GM23338 (cell line): ENCODE measurements around the gene MRPL57.

Experiments
- EZH2 ChIP-seq: fragments of 200-600 bp; sonication (generic); IDR thresholded peaks from one replicate; pipeline ENCODE4 v1.8.0; 2017; ENCODE audit warnings: antibody characterized with exemption, mild to moderate bottlenecking, low read depth; ENCODE audit not compliant: unreplicated experiment
- EZH2phosphoT487 ChIP-seq: fragments of 200-600 bp; sonication (generic); IDR thresholded peaks from one replicate; pipeline ENCODE4 v1.8.1; 2018; ENCODE audit warnings: antibody characterized with exemption; ENCODE audit not compliant: unreplicated experiment
- JUNB ChIP-seq: IDR thresholded peaks from one replicate; pipeline ENCODE4 v1.6.1; 2016; ENCODE audit warnings: antibody characterized with exemption; ENCODE audit not compliant: unreplicated experiment
- POLR2AphosphoS5 ChIP-seq: IDR thresholded peaks from 2 replicates; pipeline ENCODE4 v1.6.1; 2016; ENCODE audit warnings: antibody characterized with exemption, low read depth
- STAT1 ChIP-seq: IDR thresholded peaks from one replicate; pipeline ENCODE4 v1.6.1; 2016; ENCODE audit warnings: antibody characterized with exemption; ENCODE audit not compliant: unreplicated experiment
- TF ChIP-seq, protein P1 (sequence below), 2 experiments: fragments of 200-600 bp in 1 of 2; sonication (generic) in 1 of 2; conservative IDR thresholded peaks; 2 replicates each; pipeline versions ENCODE4 v1.5.1 to v1.6.1; 2016 to 2017; ENCODE audit warnings: antibody characterized with exemption in 2 of 2, low read depth in 2 of 2, mild to moderate bottlenecking in 2 of 2, moderate library complexity in 1 of 2
- TF ChIP-seq, protein P2 (sequence below): IDR thresholded peaks from one replicate; pipeline ENCODE4 v1.6.1; 2018; ENCODE audit warnings: antibody characterized with exemption; ENCODE audit not compliant: unreplicated experiment
- TF ChIP-seq, protein P3 (sequence below): IDR thresholded peaks from 2 replicates; pipeline ENCODE4 v1.6.1; 2016; ENCODE audit warnings: antibody characterized with exemption

DNA sequence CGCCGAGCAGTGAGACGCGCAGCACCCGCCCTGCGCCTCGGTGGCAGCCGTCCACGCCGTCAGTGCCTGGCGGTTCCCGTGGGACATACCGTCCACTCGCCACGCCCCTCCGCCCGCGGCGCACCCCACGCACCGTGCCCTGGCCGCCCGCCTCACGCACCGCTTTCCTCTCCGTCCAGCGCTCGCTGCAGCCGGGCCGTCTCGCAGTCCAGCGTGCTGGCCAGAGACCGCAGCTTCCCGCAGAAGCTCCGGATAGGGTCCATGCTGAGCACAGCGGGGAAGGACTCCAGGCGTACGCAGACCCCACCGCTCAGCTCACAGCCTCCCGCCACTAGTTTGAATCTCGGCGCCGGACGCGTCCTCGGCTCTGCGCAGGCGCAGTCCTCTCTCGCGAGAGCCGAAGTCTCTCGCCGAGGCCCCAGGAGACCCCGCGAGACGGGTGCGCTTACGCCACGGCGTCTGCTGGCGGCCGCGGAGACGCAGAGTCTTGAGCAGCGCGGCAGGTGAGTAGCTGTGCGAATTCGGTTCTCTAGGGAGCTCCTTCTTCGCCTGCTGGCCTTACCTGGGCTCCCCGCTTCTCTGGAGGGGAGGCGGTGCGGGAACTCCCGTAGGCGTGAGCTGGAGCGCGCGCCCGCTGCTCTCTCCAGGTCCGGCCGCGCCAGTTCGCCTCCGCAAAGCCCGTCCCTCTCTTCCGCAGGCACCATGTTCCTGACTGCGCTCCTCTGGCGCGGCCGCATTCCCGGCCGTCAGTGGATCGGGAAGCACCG is at the start of gene MRPL57, which contains the start of gene SKA3:
- TF ChIP-seq POLR2AphosphoS5 (peak; percentile 98), JUNB (no peak), EZH2 (no peak), EZH2phosphoT487 (no peak), STAT1 (no peak)
- TF ChIP-seq, protein P1, sequence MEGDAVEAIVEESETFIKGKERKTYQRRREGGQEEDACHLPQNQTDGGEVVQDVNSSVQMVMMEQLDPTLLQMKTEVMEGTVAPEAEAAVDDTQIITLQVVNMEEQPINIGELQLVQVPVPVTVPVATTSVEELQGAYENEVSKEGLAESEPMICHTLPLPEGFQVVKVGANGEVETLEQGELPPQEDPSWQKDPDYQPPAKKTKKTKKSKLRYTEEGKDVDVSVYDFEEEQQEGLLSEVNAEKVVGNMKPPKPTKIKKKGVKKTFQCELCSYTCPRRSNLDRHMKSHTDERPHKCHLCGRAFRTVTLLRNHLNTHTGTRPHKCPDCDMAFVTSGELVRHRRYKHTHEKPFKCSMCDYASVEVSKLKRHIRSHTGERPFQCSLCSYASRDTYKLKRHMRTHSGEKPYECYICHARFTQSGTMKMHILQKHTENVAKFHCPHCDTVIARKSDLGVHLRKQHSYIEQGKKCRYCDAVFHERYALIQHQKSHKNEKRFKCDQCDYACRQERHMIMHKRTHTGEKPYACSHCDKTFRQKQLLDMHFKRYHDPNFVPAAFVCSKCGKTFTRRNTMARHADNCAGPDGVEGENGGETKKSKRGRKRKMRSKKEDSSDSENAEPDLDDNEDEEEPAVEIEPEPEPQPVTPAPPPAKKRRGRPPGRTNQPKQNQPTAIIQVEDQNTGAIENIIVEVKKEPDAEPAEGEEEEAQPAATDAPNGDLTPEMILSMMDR (conservative IDR thresholded peaks at IDR 0.05; ENCODE audit: low read depth in 2 of 2): no peak
- TF ChIP-seq, protein P2, sequence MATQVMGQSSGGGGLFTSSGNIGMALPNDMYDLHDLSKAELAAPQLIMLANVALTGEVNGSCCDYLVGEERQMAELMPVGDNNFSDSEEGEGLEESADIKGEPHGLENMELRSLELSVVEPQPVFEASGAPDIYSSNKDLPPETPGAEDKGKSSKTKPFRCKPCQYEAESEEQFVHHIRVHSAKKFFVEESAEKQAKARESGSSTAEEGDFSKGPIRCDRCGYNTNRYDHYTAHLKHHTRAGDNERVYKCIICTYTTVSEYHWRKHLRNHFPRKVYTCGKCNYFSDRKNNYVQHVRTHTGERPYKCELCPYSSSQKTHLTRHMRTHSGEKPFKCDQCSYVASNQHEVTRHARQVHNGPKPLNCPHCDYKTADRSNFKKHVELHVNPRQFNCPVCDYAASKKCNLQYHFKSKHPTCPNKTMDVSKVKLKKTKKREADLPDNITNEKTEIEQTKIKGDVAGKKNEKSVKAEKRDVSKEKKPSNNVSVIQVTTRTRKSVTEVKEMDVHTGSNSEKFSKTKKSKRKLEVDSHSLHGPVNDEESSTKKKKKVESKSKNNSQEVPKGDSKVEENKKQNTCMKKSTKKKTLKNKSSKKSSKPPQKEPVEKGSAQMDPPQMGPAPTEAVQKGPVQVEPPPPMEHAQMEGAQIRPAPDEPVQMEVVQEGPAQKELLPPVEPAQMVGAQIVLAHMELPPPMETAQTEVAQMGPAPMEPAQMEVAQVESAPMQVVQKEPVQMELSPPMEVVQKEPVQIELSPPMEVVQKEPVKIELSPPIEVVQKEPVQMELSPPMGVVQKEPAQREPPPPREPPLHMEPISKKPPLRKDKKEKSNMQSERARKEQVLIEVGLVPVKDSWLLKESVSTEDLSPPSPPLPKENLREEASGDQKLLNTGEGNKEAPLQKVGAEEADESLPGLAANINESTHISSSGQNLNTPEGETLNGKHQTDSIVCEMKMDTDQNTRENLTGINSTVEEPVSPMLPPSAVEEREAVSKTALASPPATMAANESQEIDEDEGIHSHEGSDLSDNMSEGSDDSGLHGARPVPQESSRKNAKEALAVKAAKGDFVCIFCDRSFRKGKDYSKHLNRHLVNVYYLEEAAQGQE: no peak
- TF ChIP-seq, protein P3, sequence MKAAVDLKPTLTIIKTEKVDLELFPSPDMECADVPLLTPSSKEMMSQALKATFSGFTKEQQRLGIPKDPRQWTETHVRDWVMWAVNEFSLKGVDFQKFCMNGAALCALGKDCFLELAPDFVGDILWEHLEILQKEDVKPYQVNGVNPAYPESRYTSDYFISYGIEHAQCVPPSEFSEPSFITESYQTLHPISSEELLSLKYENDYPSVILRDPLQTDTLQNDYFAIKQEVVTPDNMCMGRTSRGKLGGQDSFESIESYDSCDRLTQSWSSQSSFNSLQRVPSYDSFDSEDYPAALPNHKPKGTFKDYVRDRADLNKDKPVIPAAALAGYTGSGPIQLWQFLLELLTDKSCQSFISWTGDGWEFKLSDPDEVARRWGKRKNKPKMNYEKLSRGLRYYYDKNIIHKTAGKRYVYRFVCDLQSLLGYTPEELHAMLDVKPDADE: no peak
